Endothelial cell of umbilical vein (primary cell): ENCODE measurements around the gene PDAP1. TPM values are rescaled to one million over a fixed set of nuclear protein-coding genes. Genes with fewer than 3 reads are reported as not detected.
A peak's percentile ranks its signal among the peaks of the same experiment; 100 is the strongest.

Experiments used
- BruUV-seq: library from RNA; stranded (reverse); fragments of 400-500 nt; replicated peaks from 2 replicates; lab custom pipeline; 2021; lab: Mats Ljungman, UMichigan
- CTCF ChIA-PET: fragments of 300-600, 350-600 bp; sonication (Branson Sonifier 250); formaldehyde crosslinking; loops from one replicate; lab custom pipeline; 2021; ENCODE audit warnings: antibody characterized with exemption, inconsistent platforms; lab: Charles Lee
- POLR2A ChIA-PET: fragments of 300-600, 350-600 bp; sonication (Branson Sonifier 250); formaldehyde crosslinking; loops from one replicate; lab custom pipeline; 2021; ENCODE audit warnings: antibody characterized with exemption, inconsistent platforms; lab: Charles Lee
- DNase-seq: peaks from one replicate; pipeline ENCODE4 v3.0.0-alpha.2; 2011; ENCODE audit warnings: low read depth, low spot score
- FAIRE-seq: peaks from 2 replicates; lab custom pipeline; 2011; peaks lifted over from hg19 to GRCh38; lab: Jason Lieb, UNC
- H2AFZ ChIP-seq: 2 replicates; pipeline ENCODE4 v1.6.0; 2012; ENCODE audit warnings: low read depth, low read length, control low read depth, inconsistent platforms
- H3K27ac ChIP-seq: 2 replicates; pipeline ENCODE4 v1.5.1; 2011; ENCODE audit warnings: low read depth, mild to moderate bottlenecking, control low read depth, low read length, moderate library complexity; ENCODE audit not compliant: insufficient read depth
- H3K27me3 ChIP-seq, 2 experiments: 2 replicates each; pipeline versions ENCODE4 v1.6.0 to v1.6.1; 2011; ENCODE audit warnings: low read length in 2 of 2, mixed read lengths in 1 of 2; ENCODE audit not compliant: control insufficient read depth in 2 of 2, insufficient read depth in 2 of 2
- H3K36me3 ChIP-seq, 2 experiments: 2 replicates in 1 of 2; 3 replicates in 1 of 2; pipeline ENCODE4 v1.5.1; 2011; ENCODE audit warnings: low read length in 2 of 2, mild to moderate bottlenecking in 1 of 2, moderate library complexity in 1 of 2; ENCODE audit not compliant: control insufficient read depth in 2 of 2, insufficient read depth in 2 of 2; ENCODE audit errors: extremely low read depth in 1 of 2
- H3K4me1 ChIP-seq: 3 replicates; pipeline ENCODE4 v1.5.1; 2011; ENCODE audit warnings: mild to moderate bottlenecking, low read length; ENCODE audit not compliant: control insufficient read depth, insufficient read depth; ENCODE audit errors: extremely low read depth
- H3K4me2 ChIP-seq: 2 replicates; pipeline ENCODE4 v1.6.1; 2011; ENCODE audit warnings: low read length, control low read depth, mixed read lengths; ENCODE audit not compliant: insufficient read depth
- H3K4me3 ChIP-seq, 3 experiments: fragments of 200-600 bp in 1 of 3; sonication (generic), shearing (Covaris generic) in 1 of 3; replicated peaks in 1 of 3; 2 replicates each; pipeline ENCODE4 v1.5.1; 2011 to 2016; ENCODE audit warnings: control low read depth in 3 of 3, low read length in 3 of 3, mild to moderate bottlenecking in 2 of 3, inconsistent platforms in 1 of 3, low read depth in 1 of 3, moderate library complexity in 1 of 3; ENCODE audit not compliant: insufficient read depth in 1 of 3
- H3K79me2 ChIP-seq: 2 replicates; pipeline ENCODE4 v1.6.0; 2012; ENCODE audit warnings: low read length, inconsistent platforms; ENCODE audit not compliant: control insufficient read depth, insufficient read depth
- H3K9ac ChIP-seq: replicated peaks from 2 replicates; pipeline ENCODE3; 2011; ENCODE audit warnings: low read length, control low read depth; ENCODE audit not compliant: insufficient read depth; ENCODE audit errors: extremely low read depth
- H3K9me1 ChIP-seq: replicated peaks from 3 replicates; pipeline ENCODE4 v1.6.0; 2011; ENCODE audit warnings: mild to moderate bottlenecking, low read length; ENCODE audit not compliant: control insufficient read depth, insufficient read depth; ENCODE audit errors: extremely low read depth
- H3K9me3 ChIP-seq: replicated peaks from 2 replicates; pipeline ENCODE4 v1.5.1; 2012; ENCODE audit warnings: low read length, inconsistent platforms; ENCODE audit not compliant: control insufficient read depth, insufficient read depth
- H4K20me1 ChIP-seq: replicated peaks from 2 replicates; pipeline ENCODE3; 2011; ENCODE audit warnings: mild to moderate bottlenecking, low read length; ENCODE audit not compliant: control insufficient read depth, insufficient read depth; ENCODE audit errors: extremely low read depth
- EZH2 ChIP-seq: IDR thresholded peaks from 2 replicates; pipeline ENCODE4 v1.6.1; 2012; ENCODE audit warnings: borderline replicate concordance, low read depth, mild to moderate bottlenecking, moderate library complexity, low read length, inconsistent platforms; ENCODE audit not compliant: severe bottlenecking
- FOS ChIP-seq: IDR thresholded peaks from 2 replicates; pipeline ENCODE4 v1.6.1; 2011; ENCODE audit warnings: mild to moderate bottlenecking, low read length, moderate library complexity, borderline replicate concordance; ENCODE audit not compliant: insufficient read depth
- GATA2 ChIP-seq: IDR thresholded peaks from 2 replicates; pipeline ENCODE4 v1.7.0; 2011; ENCODE audit warnings: low read depth, mild to moderate bottlenecking, moderate library complexity, mixed read lengths, low read length; ENCODE audit not compliant: insufficient read length, insufficient read depth
- JUN ChIP-seq: IDR thresholded peaks from 2 replicates; pipeline ENCODE4 v1.6.1; 2011; ENCODE audit warnings: borderline replicate concordance, low read depth; ENCODE audit not compliant: insufficient read length, insufficient read depth
- MYC ChIP-seq: IDR thresholded peaks from one replicate; pipeline ENCODE4 v1.6.1; 2011; ENCODE audit warnings: mild to moderate bottlenecking, low read depth, low read length
- POLR2A ChIP-seq: IDR thresholded peaks from 2 replicates; pipeline ENCODE4 v1.6.1; 2012; ENCODE audit warnings: low read depth, mild to moderate bottlenecking, control low read depth, low read length
- POLR2AphosphoS5 ChIP-seq: IDR thresholded peaks from 2 replicates; pipeline ENCODE4 v1.6.1; 2012; ENCODE audit warnings: low read depth, mild to moderate bottlenecking, control low read depth, low read length, moderate library complexity; ENCODE audit not compliant: insufficient read depth
- dilution Hi-C: fragments of 300-500 bp; cut with MboI; formaldehyde crosslinking; loops from one replicate; pipeline ENCODE4 v1.15.0; 2019; ENCODE audit warnings: low sequenced_read_pairs; ENCODE audit not compliant: extremely low pct_ligation_motif_present
- intact Hi-C: fragments of 100-400 bp; cut with micrococcal nuclease; formaldehyde crosslinking; loops from one replicate; pipeline ENCODE4 v1.10.0; 2022
- polyA plus RNA-seq, 4 experiments: library from polyadenylated mRNA; depleted of rRNA in 3 of 4; stranded (reverse) in 3 of 4; unstranded in 1 of 4; fragments of >200 nt; gene quantifications; 2 replicates each; pipeline versions ENCODE4 v1.2.1 to v1.2.3, GENCODE V29; 2011 to 2012; ENCODE audit warnings: missing spikeins in 1 of 4
- total RNA-seq: library from RNA; stranded (reverse); gene quantifications from 2 replicates; pipeline ENCODE4 v1.2.3, GENCODE V29; 2021
- TF ChIP-seq, protein P1 (sequence below), 2 donors: IDR thresholded peaks; 1 replicate in 1 of 2; 2 replicates in 1 of 2; pipeline ENCODE4 v1.5.1; 2011; ENCODE audit warnings: low read length in 2 of 2, mild to moderate bottlenecking in 2 of 2, moderate library complexity in 2 of 2, control low read depth in 1 of 2, inconsistent platforms in 1 of 2, low read depth in 1 of 2; ENCODE audit not compliant: insufficient read depth in 1 of 2; ENCODE audit errors: extremely low read depth in 1 of 2
- TF ChIP-seq, protein P2 (sequence below): IDR thresholded peaks from 2 replicates; pipeline ENCODE4 v1.6.1; 2011; ENCODE audit not compliant: insufficient read depth, insufficient read length

The PDAP1 gene
- total and polyA plus RNA-seq, 2 donors (not counting 3 experiments of a cell fraction or from before 2014, with no cell fraction given), result 32.6 to 150 TPM

- H4K20me1 ChIP-seq, result no peaks in the 10 kb centered on the region
- TF ChIP-seq, protein P1, sequence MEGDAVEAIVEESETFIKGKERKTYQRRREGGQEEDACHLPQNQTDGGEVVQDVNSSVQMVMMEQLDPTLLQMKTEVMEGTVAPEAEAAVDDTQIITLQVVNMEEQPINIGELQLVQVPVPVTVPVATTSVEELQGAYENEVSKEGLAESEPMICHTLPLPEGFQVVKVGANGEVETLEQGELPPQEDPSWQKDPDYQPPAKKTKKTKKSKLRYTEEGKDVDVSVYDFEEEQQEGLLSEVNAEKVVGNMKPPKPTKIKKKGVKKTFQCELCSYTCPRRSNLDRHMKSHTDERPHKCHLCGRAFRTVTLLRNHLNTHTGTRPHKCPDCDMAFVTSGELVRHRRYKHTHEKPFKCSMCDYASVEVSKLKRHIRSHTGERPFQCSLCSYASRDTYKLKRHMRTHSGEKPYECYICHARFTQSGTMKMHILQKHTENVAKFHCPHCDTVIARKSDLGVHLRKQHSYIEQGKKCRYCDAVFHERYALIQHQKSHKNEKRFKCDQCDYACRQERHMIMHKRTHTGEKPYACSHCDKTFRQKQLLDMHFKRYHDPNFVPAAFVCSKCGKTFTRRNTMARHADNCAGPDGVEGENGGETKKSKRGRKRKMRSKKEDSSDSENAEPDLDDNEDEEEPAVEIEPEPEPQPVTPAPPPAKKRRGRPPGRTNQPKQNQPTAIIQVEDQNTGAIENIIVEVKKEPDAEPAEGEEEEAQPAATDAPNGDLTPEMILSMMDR (IDR thresholded peaks at IDR 0.05; ENCODE audit: extremely low read depth in 1 of 2, insufficient read depth in 1 of 2, low read depth in 1 of 2, low read length in 2 of 2), result peak; percentile 27 to 29
- TF ChIP-seq EZH2, result no peak
- TF ChIP-seq POLR2A, result peak; percentile 33
- BruUV-seq, result no TSS peak
- H3K27me3 ChIP-seq, result no peaks in the 10 kb centered on the region
- POLR2A ChIA-PET, result no interaction called here
- intact Hi-C loops (loop anchor here (1.0 kb wide), 2 partner anchors 7 to 21 kb away; no protein-coding TSS in a partner anchor), dilution Hi-C loops (no loop called here)
- FAIRE-seq (peak; percentile 78), DNase-seq (peak; percentile 42)
- H3K9me1 ChIP-seq, result no peaks in the 10 kb centered on the region
- H3K4me1 ChIP-seq, result no peaks in the 10 kb centered on the region
- H3K4me3 ChIP-seq, result no peak overlapping the region
- CTCF ChIA-PET, result interaction anchor here (0.6 to 2.4 kb wide), 11 partner anchors 11 to 71 kb away, joined by 3 to 26 read pairs (median 4); partner anchors contain the start of genes BUD31 and PDAP1
- peaks cover 16 to 42% of the 10 kb centered on the region in 2 experiments for H3K36me3 ChIP-seq
- no peak overlapping the region for H3K9ac ChIP-seq
- H3K79me2 ChIP-seq, result peaks cover 35% of the 10 kb centered on the region
- no peak overlapping the region for H3K27ac ChIP-seq
- H3K4me2 ChIP-seq, result no peak overlapping the region
- H3K9me3 ChIP-seq, result no peaks in the 10 kb centered on the region
- H2AFZ ChIP-seq, result no peak overlapping the region
Observed at GRCh38 chr7:99386584-99387238, 21.7 kb downstream of the PDAP1 start.

- TF ChIP-seq, protein P1 (IDR thresholded peaks at IDR 0.05; ENCODE audit: extremely low read depth in 1 of 2, insufficient read depth in 1 of 2, low read depth in 1 of 2, low read length in 2 of 2), result no peak
- TF ChIP-seq JUN, result no peak
- no peak for TF ChIP-seq MYC
- no peak for TF ChIP-seq EZH2
- TF ChIP-seq FOS, result no peak
- TF ChIP-seq, protein P2, sequence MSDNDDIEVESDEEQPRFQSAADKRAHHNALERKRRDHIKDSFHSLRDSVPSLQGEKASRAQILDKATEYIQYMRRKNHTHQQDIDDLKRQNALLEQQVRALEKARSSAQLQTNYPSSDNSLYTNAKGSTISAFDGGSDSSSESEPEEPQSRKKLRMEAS, result no peak
- TF ChIP-seq GATA2, result no peak
- TF ChIP-seq POLR2AphosphoS5, result no peak
- no peak for TF ChIP-seq POLR2A
- Histone ChIP-seq H3K36me3 (peaks cover 16 to 35% of the 10 kb centered on the region in 2 experiments), H3K27ac (no peak overlapping the region), H3K9me3 (no peaks in the 10 kb centered on the region), H3K9me1 (no peaks in the 10 kb centered on the region), H3K4me2 (no peak overlapping the region), H3K27me3 (no peaks in the 10 kb centered on the region), H3K4me1 (peaks cover 5% of the 10 kb centered on the region), H2AFZ (no peak overlapping the region), H4K20me1 (no peaks in the 10 kb centered on the region), H3K79me2 (peaks cover 46% of the 10 kb centered on the region), H3K9ac (no peak overlapping the region), H3K4me3 (no peak overlapping the region)
- ChIA-PET POLR2A (no interaction called here), CTCF (interaction anchor here (1.0 kb wide), 1 partner anchor 17 kb away, joined by 3 read pairs; no protein-coding TSS in a partner anchor)
- dilution Hi-C loops (no loop called here), intact Hi-C loops (no loop called here)
- FAIRE-seq, result no peak
- DNase-seq, result no peak
- no TSS peak for BruUV-seq
Observed at GRCh38 chr7:99385564-99385963, 22.8 kb downstream of the PDAP1 start.
